ENCODE measurements around the gene TDRD9.

DNA sequence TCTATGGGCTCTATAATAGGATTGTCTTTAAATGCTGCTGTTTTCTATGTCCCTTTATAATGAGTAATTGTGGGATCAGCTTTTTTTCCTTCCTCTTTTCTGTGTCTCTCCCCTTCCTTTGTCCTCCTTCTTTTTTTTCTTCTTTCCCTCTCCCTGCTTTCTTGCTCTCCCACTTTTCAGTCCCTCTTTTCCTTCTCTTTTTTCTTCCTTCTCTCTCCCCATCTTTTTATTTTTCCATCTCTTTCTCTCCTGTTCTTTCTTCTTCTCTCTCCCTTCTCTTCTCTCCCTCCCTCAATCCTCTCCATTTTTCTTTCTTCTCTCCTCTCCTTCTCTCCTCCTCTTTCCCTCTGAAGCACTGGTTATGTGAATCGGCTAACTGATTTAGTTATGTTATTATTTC lies 76.6 kb downstream of the TDRD9 start:
- TF ChIP-seq, protein P1, sequence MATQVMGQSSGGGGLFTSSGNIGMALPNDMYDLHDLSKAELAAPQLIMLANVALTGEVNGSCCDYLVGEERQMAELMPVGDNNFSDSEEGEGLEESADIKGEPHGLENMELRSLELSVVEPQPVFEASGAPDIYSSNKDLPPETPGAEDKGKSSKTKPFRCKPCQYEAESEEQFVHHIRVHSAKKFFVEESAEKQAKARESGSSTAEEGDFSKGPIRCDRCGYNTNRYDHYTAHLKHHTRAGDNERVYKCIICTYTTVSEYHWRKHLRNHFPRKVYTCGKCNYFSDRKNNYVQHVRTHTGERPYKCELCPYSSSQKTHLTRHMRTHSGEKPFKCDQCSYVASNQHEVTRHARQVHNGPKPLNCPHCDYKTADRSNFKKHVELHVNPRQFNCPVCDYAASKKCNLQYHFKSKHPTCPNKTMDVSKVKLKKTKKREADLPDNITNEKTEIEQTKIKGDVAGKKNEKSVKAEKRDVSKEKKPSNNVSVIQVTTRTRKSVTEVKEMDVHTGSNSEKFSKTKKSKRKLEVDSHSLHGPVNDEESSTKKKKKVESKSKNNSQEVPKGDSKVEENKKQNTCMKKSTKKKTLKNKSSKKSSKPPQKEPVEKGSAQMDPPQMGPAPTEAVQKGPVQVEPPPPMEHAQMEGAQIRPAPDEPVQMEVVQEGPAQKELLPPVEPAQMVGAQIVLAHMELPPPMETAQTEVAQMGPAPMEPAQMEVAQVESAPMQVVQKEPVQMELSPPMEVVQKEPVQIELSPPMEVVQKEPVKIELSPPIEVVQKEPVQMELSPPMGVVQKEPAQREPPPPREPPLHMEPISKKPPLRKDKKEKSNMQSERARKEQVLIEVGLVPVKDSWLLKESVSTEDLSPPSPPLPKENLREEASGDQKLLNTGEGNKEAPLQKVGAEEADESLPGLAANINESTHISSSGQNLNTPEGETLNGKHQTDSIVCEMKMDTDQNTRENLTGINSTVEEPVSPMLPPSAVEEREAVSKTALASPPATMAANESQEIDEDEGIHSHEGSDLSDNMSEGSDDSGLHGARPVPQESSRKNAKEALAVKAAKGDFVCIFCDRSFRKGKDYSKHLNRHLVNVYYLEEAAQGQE (IDR thresholded peaks at IDR 0.05; ENCODE audit: insufficient read depth in 1 of 2, low read depth in 2 of 2, low read length in 2 of 2), result no peak
- TF ChIP-seq POLR2AphosphoS5 (IDR thresholded peaks at IDR 0.05; ENCODE audit: low read depth, low read length) (no peak), TAF1 (IDR thresholded peaks at IDR 0.05; ENCODE audit: borderline replicate concordance, insufficient read depth, low read length) (no peak), SIN3A (IDR thresholded peaks at IDR 0.05; ENCODE audit: borderline replicate concordance, insufficient read depth, low read length) (no peak)
